Measurements from ENCODE around the gene SPATA22. TPM values are rescaled to one million over a fixed set of nuclear protein-coding genes. Genes with fewer than 3 reads are reported as not detected.

The SPATA22 gene
- total and polyA plus RNA-seq, 2 of the 4 experiments (the other 2 are of a cell fraction), result 0.18 to 0.29 TPM

GRCh38 chr17:3505008-3505407, 33.4 kb upstream of the SPATA22 start:
- Histone ChIP-seq H2BK15ac (ENCODE audit: low read depth, low read length) (no peak overlapping the region), H3K9me1 (ENCODE audit: insufficient read depth, low read length) (no peaks in the 10 kb centered on the region), H3K4me1 (ENCODE audit: control insufficient read depth, insufficient read depth, low read length) (no peaks in the 10 kb centered on the region), H4K91ac (ENCODE audit: insufficient read depth, low read depth, low read length) (no peak overlapping the region), H3K56ac (ENCODE audit: extremely low read depth, insufficient read depth, low read length) (no peak overlapping the region), H2AFZ (replicated peaks; ENCODE audit: low read length, poor library complexity) (no peak overlapping the region), H2BK120ac (ENCODE audit: low read depth, low read length) (no peak overlapping the region), H4K5ac (ENCODE audit: low read depth, low read length) (no peak overlapping the region), H3K27me3 (ENCODE audit: control insufficient read depth, insufficient read depth, low read length) (no peaks in the 10 kb centered on the region), H2BK20ac (ENCODE audit: low read depth, low read length) (no peak overlapping the region), H3K36me3 (ENCODE audit: control insufficient read depth, insufficient read depth, low read length) (no peaks in the 10 kb centered on the region), H3K9ac (ENCODE audit: low read depth, low read length) (no peak overlapping the region), H2AK5ac (ENCODE audit: low read depth, low read length) (no peak overlapping the region), H3K4me3 (ENCODE audit: insufficient read depth, low read depth, low read length) (no peak overlapping the region), H3K14ac (replicated peaks; ENCODE audit: low read depth, low read length) (no peak overlapping the region), H3K79me1 (ENCODE audit: low read depth in 1 of 2, low read length in 2 of 2) (no peaks in the 10 kb centered on the region), H4K8ac (ENCODE audit: low read depth in 2 of 2, low read length in 2 of 2) (no peak overlapping the region), H2BK5ac (ENCODE audit: low read depth, low read length, poor library complexity, severe bottlenecking) (no peak overlapping the region), H3K27ac (ENCODE audit: insufficient read depth, low read length) (no peak overlapping the region), H3K23ac (ENCODE audit: low read depth, low read length) (no peak overlapping the region), H3K18ac (ENCODE audit: low read depth, low read length) (no peak overlapping the region), H2AK9ac (replicated peaks; ENCODE audit: low read depth, low read length, poor library complexity) (no peak overlapping the region), H3K4me2 (ENCODE audit: low read depth, low read length) (no peak overlapping the region), H3K4ac (ENCODE audit: low read depth, low read length) (no peak overlapping the region), H4K20me1 (ENCODE audit: insufficient read depth, low read length) (no peaks in the 10 kb centered on the region), H3K9me3 (ENCODE audit: control insufficient read depth, insufficient read depth, low read length) (no peaks in the 10 kb centered on the region)
- WGBS, 2 experiments (ENCODE audit: extremely low coverage in 2 of 2, insufficient read length in 1 of 2), result 90% methylated on average over 5 of the region's 7 CpGs; no CpG with 5 or more reads in 1 of the 2 experiments
- ATAC-seq (ENCODE audit: low read depth), result no peak
- no peak for DNase-seq
- in situ Hi-C loops (cut with MboI; ENCODE audit: low sequenced_read_pairs), result no loop called here
- dilution Hi-C loops (cut with HindIII; ENCODE audit: low sequenced_read_pairs, unreplicated experiment), result no loop called here
- CTCF ChIA-PET, result no interaction called here
- BruUV-seq (replicated peaks), result no TSS peak
- POLR2A ChIA-PET (ENCODE audit: unreplicated experiment), result no interaction called here
- intact Hi-C loops (cut with micrococcal nuclease), result no loop called here
- TF ChIP-seq NFE2L2 (IDR thresholded peaks at IDR 0.05; ENCODE audit: low read depth, low read length) (no peak), RCOR1 (IDR thresholded peaks at IDR 0.05; ENCODE audit: insufficient replicate concordance, low read length) (no peak), MAZ (IDR thresholded peaks at IDR 0.05; ENCODE audit: borderline replicate concordance, low read depth, low read length) (no peak), POLR2A (IDR thresholded peaks at IDR 0.05; ENCODE audit: low read depth, low read length) (no peak), FOS (IDR thresholded peaks at IDR 0.05; ENCODE audit: low read depth, low read length) (no peak), MAFK (IDR thresholded peaks at IDR 0.05; ENCODE audit: low read depth, low read length) (no peak)

All from IMR-90 (cell line).